Loucy (cell line): Measurements from ENCODE around the gene AKAP1.

ENCODE experiments used
- CTCF ChIP-seq: fragments of 200-600 bp; sonication (generic); conservative IDR thresholded peaks from 2 replicates; pipeline ENCODE4 v1.5.1; 2014; ENCODE audit warnings: mild to moderate bottlenecking, antibody characterized with exemption, low read length
- EZH2phosphoT487 ChIP-seq: fragments of 200-600 bp; IDR thresholded peaks from 2 replicates; pipeline ENCODE4 v1.6.1; 2018; ENCODE audit warnings: antibody characterized with exemption, mild to moderate bottlenecking, moderate library complexity, borderline replicate concordance

- TF ChIP-seq CTCF (no peak), EZH2phosphoT487 (no peak)
Observed at GRCh38 chr17:57135789-57136291, 50.8 kb downstream of the AKAP1 start.
